ENCODE data around the gene GATAD2A. TPM values are rescaled to one million over a fixed set of nuclear protein-coding genes. Genes with fewer than 3 reads are reported as not detected.

The GATAD2A gene
- total and polyA plus RNA-seq, 9 of the 15 experiments (the other 6 are each of a cell fraction or from before 2014, with no cell fraction given) = 2.4 to 226 (median 44.2) TPM

GRCh38 chr19:19458110-19458816 is 52.8 kb downstream of the GATAD2A start:
- DNase-seq (ENCODE audit: extremely low read depth in 1 of 4, low spot score in 3 of 4) = no peak
- POLR2A ChIA-PET = interaction anchor here (0.8 to 1.3 kb wide), 3 partner anchors 13 to 55 kb away, joined by 3 to 4 read pairs (median 3); no protein-coding TSS in a partner anchor
- no peak for TF ChIP-seq STAG1 (CRISPR knock-in tag; IDR thresholded peaks at IDR 0.05; ENCODE audit: borderline replicate concordance)
- TF ChIP-seq PTBP1 (IDR thresholded peaks at IDR 0.05; ENCODE audit: low read depth, low read length) = no peak
- TF ChIP-seq ZC3H4 (CRISPR knock-in tag; IDR thresholded peaks at IDR 0.05; ENCODE audit: borderline replicate concordance) = no peak
- TF ChIP-seq ZNF384 (IDR thresholded peaks at IDR 0.05; ENCODE audit: low read depth, low read length) = no peak
- no peak for TF ChIP-seq NR0B1 (IDR thresholded peaks at IDR 0.05; ENCODE audit: partially characterized antibody)
- TF ChIP-seq FUS (optimal IDR thresholded peaks at IDR 0.05; ENCODE audit: low read depth, low read length) = no peak
- no peak for TF ChIP-seq TRIM24 (IDR thresholded peaks at IDR 0.05)
- no peak for TF ChIP-seq ZBTB11 (CRISPR knock-in tag; IDR thresholded peaks at IDR 0.05)
- TF ChIP-seq RBBP5 (IDR thresholded peaks at IDR 0.05; ENCODE audit: borderline replicate concordance, insufficient read depth, low read length, poor library complexity, severe bottlenecking) = no peak
- no peak for TF ChIP-seq ZKSCAN8 (CRISPR knock-in tag; IDR thresholded peaks at IDR 0.05)
- TF ChIP-seq JUN (IDR thresholded peaks at IDR 0.05; ENCODE audit: borderline replicate concordance, low read depth, low read length) = no peak
- no peak for TF ChIP-seq JUN (CRISPR knock-in tag; IDR thresholded peaks at IDR 0.05; ENCODE audit: borderline replicate concordance)
- TF ChIP-seq SRF (CRISPR knock-in tag; IDR thresholded peaks at IDR 0.05) = no peak
- TF ChIP-seq NBN (IDR thresholded peaks at IDR 0.05; ENCODE audit: low read depth) = no peak
- TF ChIP-seq NFXL1 (CRISPR knock-in tag; IDR thresholded peaks at IDR 0.05) = no peak
- no peak for TF ChIP-seq ZNF232 (CRISPR knock-in tag; IDR thresholded peaks at IDR 0.05)

More at GRCh38 chr19:19458110-19458816, 52.8 kb downstream of the GATAD2A start:
- FAIRE-seq = no peak
- peaks cover 8% of the 10 kb centered on the region for H3K9me1 ChIP-seq (ENCODE audit: control insufficient read depth, insufficient read depth, low read length)
- H3K9ac ChIP-seq (ENCODE audit: insufficient read depth in 1 of 2, low read depth in 2 of 2, low read length in 2 of 2) = peak overlapping the region in 1 of 2 experiments; percentile 61; a peak in 1 of 4 replicates
- intact Hi-C loops (cut with micrococcal nuclease) = no loop called here
- H3K36me3 ChIP-seq (ENCODE audit: control insufficient read depth, insufficient read depth, low read length) = peaks cover 56% of the 10 kb centered on the region; the same call in 2 of the 3 replicates
- H3K4me2 ChIP-seq (ENCODE audit: insufficient read depth, low read length) = no peak overlapping the region
- no peaks in the 10 kb centered on the region for H3K27me3 ChIP-seq (ENCODE audit: control insufficient read depth in 2 of 2, insufficient read depth in 2 of 2, low read length in 2 of 2)
- CTCF ChIA-PET (ENCODE audit: low intra/inter-chr PET ratio) = no interaction called here
- no peak overlapping the region for H2AFZ ChIP-seq (ENCODE audit: low read depth, low read length)
- no peak overlapping the region for H3K4me3 ChIP-seq
- H3K27ac ChIP-seq (ENCODE audit: extremely low read depth, low read depth, low read length) = no peak overlapping the region; the same call in 2 of the 3 replicates
- peaks cover 34 to 51% of the 10 kb centered on the region in 2 experiments for H3K4me1 ChIP-seq (replicated peaks in 1 of 2; ENCODE audit: control insufficient read depth in 2 of 2, insufficient read depth in 2 of 2, low read length in 2 of 2)
- BruUV-seq (replicated peaks) = no TSS peak
- ATAC-seq = no peak
- peaks cover 45% of the 10 kb centered on the region for H4K20me1 ChIP-seq (replicated peaks; ENCODE audit: control insufficient read depth, insufficient read depth, low read length)
- WGBS (ENCODE audit: insufficient coverage, low coverage, missing lambda C conversion rate) = 78% methylated on average over 13 of the region's 14 CpGs
- peaks cover 97% of the 10 kb centered on the region for H3K79me2 ChIP-seq (ENCODE audit: control insufficient read depth, insufficient read depth, low read length)
- in situ Hi-C loops (cut with MboI) = no loop called here
- no peaks in the 10 kb centered on the region for H3K9me3 ChIP-seq (replicated peaks; ENCODE audit: control insufficient read depth, insufficient read depth, low read depth, low read length)
